NCI-H2196 (cell line): Measurements from ENCODE around the gene SMIM9.

ENCODE experiments used
- DNase-seq: peaks from one replicate; lab custom pipeline; 2025; ENCODE audit not compliant: unreplicated experiment; lab: John Stamatoyannopoulos, UW

The SMIM9 gene

GRCh38 chrX:154784149-154784995 is 50.1 kb downstream of the SMIM9 start:
- no peak for DNase-seq

- DNase-seq, result no peak
Measured at GRCh38 chrX:154780968-154781367, 53.5 kb downstream of the SMIM9 start.

GRCh38 chrX:154779261-154779660 is 55.2 kb downstream of the SMIM9 start:
- DNase-seq, result no peak

GRCh38 chrX:154776753-154777152 is 57.7 kb downstream of the SMIM9 start:
- DNase-seq, result no peak

GRCh38 chrX:154775419-154776349 is 58.8 kb downstream of the SMIM9 start:
- DNase-seq, result peak; percentile 28

GRCh38 chrX:154774622-154775021 is 59.8 kb downstream of the SMIM9 start:
- no peak for DNase-seq
